BJ (cell line): ENCODE data around the gene C3orf18. TPM values are rescaled to one million over a fixed set of nuclear protein-coding genes. Genes with fewer than 3 reads are reported as not detected.
A peak's percentile ranks its signal among the peaks of the same experiment; 100 is the strongest.

Experiments
- CTCF ChIA-PET: fragments of 350-600 bp; formaldehyde crosslinking; extraction: SDS; loops from one replicate; lab custom pipeline; 2021; ENCODE audit warnings: antibody characterized with exemption, inconsistent platforms; lab: Yijun Ruan, JAX
- POLR2A ChIA-PET: fragments of 300-600 bp; sonication (Branson Sonifier 250); formaldehyde crosslinking; extraction: SDS; loops from one replicate; lab custom pipeline; 2021; ENCODE audit warnings: antibody characterized with exemption; lab: Charles Lee
- DNase-seq: peaks from one replicate; pipeline ENCODE4 v3.0.0-alpha.2; 2011; ENCODE audit warnings: low read depth
- H3K27me3 ChIP-seq: 2 replicates; pipeline ENCODE4 v1.6.0; 2011; ENCODE audit warnings: low read length; ENCODE audit not compliant: control insufficient read depth, insufficient read depth
- H3K36me3 ChIP-seq: 2 replicates; pipeline ENCODE4 v1.5.1; 2011; ENCODE audit warnings: low read length; ENCODE audit not compliant: control insufficient read depth, insufficient read depth
- H3K4me3 ChIP-seq: 2 replicates; pipeline ENCODE4 v1.5.1; 2011; ENCODE audit warnings: low read depth, mild to moderate bottlenecking, control low read depth, low read length
- CTCF ChIP-seq: IDR thresholded peaks from 2 replicates; pipeline ENCODE4 v1.5.1; 2011; ENCODE audit warnings: low read depth, mild to moderate bottlenecking, control low read depth, inconsistent platforms, low read length, moderate library complexity; ENCODE audit not compliant: insufficient read depth
- polyA plus RNA-seq: library from polyadenylated mRNA; depleted of rRNA; stranded (reverse); fragments of >200 nt; gene quantifications from 2 replicates; pipeline ENCODE4 v1.2.3, GENCODE V29; 2011

The C3orf18 gene
- polyA plus RNA-seq, 1 experiment: 30.4 TPM

GRCh38 chr3:50550079-50550736 is 17.3 kb downstream of the C3orf18 start:
- POLR2A ChIA-PET: no interaction called here
- no peak for DNase-seq

GRCh38 chr3:50549226-50549625 is 18.3 kb downstream of the C3orf18 start:
- Histone ChIP-seq H3K36me3 (no peaks in the 10 kb centered on the region), H3K4me3 (no peak overlapping the region), H3K27me3 (peaks cover 3% of the 10 kb centered on the region)
- CTCF ChIA-PET: interaction anchor here (0.8 to 2.8 kb wide), 18 partner anchors 9 to 213 kb away, joined by 3 to 13 read pairs (median 4); partner anchors contain the start of genes CYB561D2, NPRL2, RASSF1 and ZMYND10
- TF ChIP-seq CTCF: no peak
- POLR2A ChIA-PET: no interaction called here
- DNase-seq: no peak

More at GRCh38 chr3:50550079-50550736, 17.3 kb downstream of the C3orf18 start:
- peak; percentile 88 for TF ChIP-seq CTCF
- no peaks in the 10 kb centered on the region for H3K36me3 ChIP-seq
- CTCF ChIA-PET: interaction anchor here (0.7 to 2.8 kb wide), 24 partner anchors 8 to 304 kb away, joined by 3 to 22 read pairs (median 4); partner anchors contain the start of genes C3orf18, CYB561D2, NPRL2 and ZMYND10
- H3K27me3 ChIP-seq: peaks cover 3% of the 10 kb centered on the region
- H3K4me3 ChIP-seq: no peak overlapping the region

GRCh38 chr3:50545781-50546180 is 21.8 kb downstream of the C3orf18 start:
- CTCF ChIA-PET: interaction anchor here (0.9 to 6.4 kb wide), 4 partner anchors 11 to 198 kb away, joined by 3 to 98 read pairs (median 3); partner anchors contain the start of genes CYB561D2, NPRL2 and ZMYND10

GRCh38 chr3:50542177-50543034 is 25.1 kb downstream of the C3orf18 start:
- no peak for DNase-seq

More at GRCh38 chr3:50545781-50546180, 21.8 kb downstream of the C3orf18 start:
- no peak overlapping the region for H3K4me3 ChIP-seq
- H3K36me3 ChIP-seq: no peaks in the 10 kb centered on the region
- POLR2A ChIA-PET: no interaction called here
- no peak for DNase-seq
- no peaks in the 10 kb centered on the region for H3K27me3 ChIP-seq
- TF ChIP-seq CTCF: no peak

More at GRCh38 chr3:50542177-50543034, 25.1 kb downstream of the C3orf18 start:
- TF ChIP-seq CTCF: peak; percentile 93
- no peak overlapping the region for H3K4me3 ChIP-seq
- ChIA-PET CTCF (interaction anchor here (0.6 to 6.4 kb wide), 39 partner anchors 8 to 348 kb away, joined by 3 to 98 read pairs (median 4); partner anchors contain the start of genes CISH, CYB561D2, HYAL2 and NPRL2), POLR2A (no interaction called here)
- peaks cover 9% of the 10 kb centered on the region for H3K27me3 ChIP-seq
- H3K36me3 ChIP-seq: no peaks in the 10 kb centered on the region
